Osteocyte (in vitro differentiated cells): ENCODE results near the gene BEND4. TPM values are rescaled to one million over a fixed set of nuclear protein-coding genes. Genes with fewer than 3 reads are reported as not detected.
"Not testable (repeated sequence)": the region's sequence is repeated elsewhere in the genome, so short reads cannot be mapped to it uniquely, and the experiment has no call there.

Source experiments
- DNase-seq: peaks from one replicate; pipeline ENCODE4 v3.0.0; 2021; ENCODE audit warnings: mixed read lengths; ENCODE audit not compliant: unreplicated experiment; ENCODE audit errors: extremely low spot score
- H3K27ac Mint-ChIP-seq: one replicate; pipeline ENCODE4 v1.8.0; 2021; ENCODE audit warnings: mild to moderate bottlenecking, mixed read lengths; ENCODE audit not compliant: unreplicated experiment
- H3K27me3 Mint-ChIP-seq: one replicate; pipeline ENCODE4 v1.8.0; 2021; ENCODE audit warnings: mixed read lengths; ENCODE audit not compliant: unreplicated experiment
- H3K36me3 Mint-ChIP-seq: one replicate; pipeline ENCODE4 v1.8.0; 2021; ENCODE audit warnings: mixed read lengths; ENCODE audit not compliant: unreplicated experiment
- H3K4me1 Mint-ChIP-seq: one replicate; pipeline ENCODE4 v1.8.0; 2021; ENCODE audit warnings: mixed read lengths; ENCODE audit not compliant: unreplicated experiment
- H3K4me3 Mint-ChIP-seq: one replicate; pipeline ENCODE4 v1.8.0; 2021; ENCODE audit warnings: mild to moderate bottlenecking, moderate library complexity, mixed read lengths; ENCODE audit not compliant: unreplicated experiment
- H3K9me3 Mint-ChIP-seq: one replicate; pipeline ENCODE4 v1.8.0; 2021; ENCODE audit warnings: mixed read lengths; ENCODE audit not compliant: unreplicated experiment
- long read RNA-seq: library from polyadenylated mRNA; unstranded; transcript quantifications from one replicate; pipeline ENCODE4 v2.0.0, GENCODE V29; 2021
- total RNA-seq: library from RNA; stranded (reverse); gene quantifications from 2 replicates; pipeline ENCODE4 v1.2.1, GENCODE V29; 2021
- TF ChIP-seq, protein P1 (sequence below): fragments of 200-600 bp; sonication (generic); IDR thresholded peaks from 2 replicates; pipeline ENCODE4 v1.5.0; 2021; ENCODE audit warnings: antibody characterized with exemption, mild to moderate bottlenecking, moderate library complexity

The BEND4 gene
- total RNA-seq, result not detected in 2 replicates
- long read RNA-seq, result 0 reads

DNA sequence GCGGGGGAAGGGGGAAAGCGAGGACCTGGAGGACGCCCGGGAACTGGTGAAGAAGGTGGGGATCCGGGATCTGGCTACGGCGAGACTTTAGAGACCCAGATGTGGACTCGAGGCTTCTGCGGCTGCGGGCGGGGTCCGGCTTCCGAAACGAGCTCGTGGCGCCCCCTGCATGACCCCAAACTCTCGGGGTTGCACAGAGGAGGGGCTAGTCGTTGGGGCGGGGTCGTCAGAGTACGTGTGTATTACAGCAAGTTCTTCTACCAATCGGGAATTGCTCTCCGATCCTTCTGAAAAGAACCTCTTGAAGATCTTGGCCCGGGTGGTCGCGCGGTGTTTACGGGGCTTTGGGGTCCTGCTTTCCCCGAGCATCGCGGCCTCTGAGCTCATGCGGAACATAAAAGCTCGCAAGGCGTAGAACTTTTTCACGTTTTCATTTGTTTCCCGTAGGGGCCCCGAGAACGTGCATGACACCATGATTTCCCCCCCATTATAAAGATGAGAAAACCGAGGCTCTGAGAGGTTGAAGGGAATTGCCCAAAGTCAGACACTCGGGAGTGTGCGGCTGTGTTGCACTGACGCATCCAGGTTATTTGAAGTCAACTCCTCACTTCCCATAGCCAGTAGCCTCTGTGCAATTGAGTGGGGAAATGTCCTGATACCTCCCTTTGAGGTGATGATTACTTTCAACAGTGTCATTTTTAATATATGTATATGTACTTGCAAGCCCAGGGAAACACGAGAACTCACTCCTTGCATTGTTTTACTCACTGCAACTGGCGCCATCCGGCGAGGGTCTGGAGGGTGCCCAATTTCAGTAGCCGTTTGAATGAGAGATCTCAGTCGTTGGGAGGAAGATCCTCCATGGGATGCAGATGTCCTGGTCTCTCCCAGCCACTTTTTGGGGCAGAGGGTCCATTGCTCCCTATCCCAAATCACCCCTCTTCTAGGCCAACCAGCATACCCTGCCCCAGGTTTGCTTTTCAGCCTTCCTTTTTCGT is at the start of gene BEND4:
Gene BEND4 (minus strand): TSS at position 149 of the 998 bp plus-strand sequence. CDS start 512 bp downstream, outside the sequence.
- H3K27ac Mint-ChIP-seq, result no peak within 1 kb of the TSS
- H3K27me3 Mint-ChIP-seq, result peaks cover 70% of the 10 kb centered on the region

DNA sequence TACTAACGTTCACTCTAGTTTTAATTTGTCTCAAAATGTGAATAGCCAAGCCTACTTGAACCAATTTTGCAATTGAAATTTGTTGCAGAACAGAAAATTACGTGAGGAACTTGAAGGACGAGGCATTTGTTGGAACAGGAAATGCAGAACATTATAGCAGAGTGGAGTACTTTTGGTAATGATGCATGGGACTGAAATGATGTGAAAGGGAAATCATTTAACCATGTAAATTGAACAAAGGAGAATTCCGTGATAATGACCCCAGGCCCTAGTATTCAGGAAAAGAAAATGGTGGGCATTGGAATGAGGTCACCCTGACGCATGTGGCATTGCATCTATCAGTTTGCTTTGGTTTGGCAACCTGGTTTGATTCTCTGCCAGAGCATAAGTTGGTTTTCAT is 44.9 kb upstream of the BEND4 start:
- H3K36me3 Mint-ChIP-seq, result no peaks in the 10 kb centered on the region
- H3K9me3 Mint-ChIP-seq, result peaks cover 7% of the 10 kb centered on the region
- H3K4me3 Mint-ChIP-seq, result no peak overlapping the region
- TF ChIP-seq, protein P1, sequence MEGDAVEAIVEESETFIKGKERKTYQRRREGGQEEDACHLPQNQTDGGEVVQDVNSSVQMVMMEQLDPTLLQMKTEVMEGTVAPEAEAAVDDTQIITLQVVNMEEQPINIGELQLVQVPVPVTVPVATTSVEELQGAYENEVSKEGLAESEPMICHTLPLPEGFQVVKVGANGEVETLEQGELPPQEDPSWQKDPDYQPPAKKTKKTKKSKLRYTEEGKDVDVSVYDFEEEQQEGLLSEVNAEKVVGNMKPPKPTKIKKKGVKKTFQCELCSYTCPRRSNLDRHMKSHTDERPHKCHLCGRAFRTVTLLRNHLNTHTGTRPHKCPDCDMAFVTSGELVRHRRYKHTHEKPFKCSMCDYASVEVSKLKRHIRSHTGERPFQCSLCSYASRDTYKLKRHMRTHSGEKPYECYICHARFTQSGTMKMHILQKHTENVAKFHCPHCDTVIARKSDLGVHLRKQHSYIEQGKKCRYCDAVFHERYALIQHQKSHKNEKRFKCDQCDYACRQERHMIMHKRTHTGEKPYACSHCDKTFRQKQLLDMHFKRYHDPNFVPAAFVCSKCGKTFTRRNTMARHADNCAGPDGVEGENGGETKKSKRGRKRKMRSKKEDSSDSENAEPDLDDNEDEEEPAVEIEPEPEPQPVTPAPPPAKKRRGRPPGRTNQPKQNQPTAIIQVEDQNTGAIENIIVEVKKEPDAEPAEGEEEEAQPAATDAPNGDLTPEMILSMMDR, result no peak
- no peak for DNase-seq
- H3K4me1 Mint-ChIP-seq, result no peaks in the 10 kb centered on the region
- no peak overlapping the region for H3K27ac Mint-ChIP-seq
- H3K27me3 Mint-ChIP-seq, result no peaks in the 10 kb centered on the region

More for the DNA sequence above, at the start of gene BEND4:
- H3K4me1 Mint-ChIP-seq, result peaks cover 16% of the 10 kb centered on the region
- TF ChIP-seq, protein P1, result no peak
- H3K4me3 Mint-ChIP-seq, result peak within 1 kb of the TSS; percentile 60
- no peak for DNase-seq
- H3K36me3 Mint-ChIP-seq, result no peaks in the 10 kb centered on the region
- no peaks in the 10 kb centered on the region for H3K9me3 Mint-ChIP-seq

DNA sequence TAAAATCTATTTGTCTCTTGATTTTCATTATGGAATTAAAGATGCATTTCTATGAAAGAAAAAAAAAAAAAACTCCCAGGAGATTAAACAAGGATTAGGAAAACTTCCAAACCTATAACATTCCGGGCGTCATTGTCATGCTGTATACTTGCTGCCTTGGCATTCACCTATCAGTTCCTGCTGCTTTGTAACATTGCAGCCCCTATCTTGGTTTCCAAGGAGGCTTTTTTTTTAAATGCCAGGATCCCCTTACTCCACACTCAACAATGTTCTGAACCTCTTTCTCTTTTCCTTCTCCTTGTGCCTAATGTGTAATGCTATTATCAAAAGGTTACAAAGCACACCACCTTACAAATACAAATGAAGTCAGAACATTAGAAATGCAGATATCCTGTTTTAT is 20.5 kb upstream of the BEND4 start:
- Mint-ChIP-seq H3K27ac (no peak overlapping the region), H3K4me1 (no peaks in the 10 kb centered on the region), H3K9me3 (peaks cover 14% of the 10 kb centered on the region), H3K4me3 (no peak overlapping the region), H3K36me3 (no peaks in the 10 kb centered on the region), H3K27me3 (peaks cover 4% of the 10 kb centered on the region)
- no peak for DNase-seq
- TF ChIP-seq, protein P1, result no peak

DNA sequence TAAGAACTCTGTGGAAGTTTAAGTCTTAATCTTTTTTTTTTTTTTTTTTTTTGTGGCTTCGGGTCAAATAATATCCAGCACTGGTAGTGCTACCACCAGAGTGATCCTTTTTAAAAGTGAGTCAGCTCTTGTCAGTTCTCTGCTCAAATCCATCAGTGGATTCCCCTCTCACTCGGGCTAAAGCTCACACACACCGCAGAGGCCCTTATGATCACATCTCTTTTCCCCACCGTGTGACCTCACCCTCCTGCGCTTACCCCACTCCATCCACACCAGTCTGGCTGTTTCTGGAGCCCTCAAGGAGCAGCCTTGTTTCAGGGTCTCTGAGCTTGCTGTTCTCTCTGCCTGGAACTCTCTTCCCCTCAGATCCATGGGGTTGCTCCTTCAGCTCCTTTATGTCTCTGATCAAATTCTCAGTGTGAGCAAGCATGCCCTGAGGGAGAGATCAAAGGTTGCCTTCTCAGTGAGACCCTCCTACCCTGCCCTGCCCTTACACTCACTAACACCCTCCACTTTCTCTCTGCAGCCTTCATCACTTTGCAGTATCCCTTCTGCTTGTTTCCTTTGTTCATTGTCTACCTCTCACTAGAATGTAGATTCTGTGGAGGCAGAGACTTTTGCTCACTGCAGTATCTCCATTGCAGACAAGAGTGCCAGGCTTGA is 19.8 kb upstream of the BEND4 start:
- Mint-ChIP-seq H3K4me3 (no peak overlapping the region), H3K36me3 (no peaks in the 10 kb centered on the region), H3K27ac (no peak overlapping the region), H3K9me3 (peaks cover 8% of the 10 kb centered on the region), H3K4me1 (no peaks in the 10 kb centered on the region), H3K27me3 (peaks cover 4% of the 10 kb centered on the region)
- TF ChIP-seq, protein P1, result no peak
- DNase-seq, result no peak

DNA sequence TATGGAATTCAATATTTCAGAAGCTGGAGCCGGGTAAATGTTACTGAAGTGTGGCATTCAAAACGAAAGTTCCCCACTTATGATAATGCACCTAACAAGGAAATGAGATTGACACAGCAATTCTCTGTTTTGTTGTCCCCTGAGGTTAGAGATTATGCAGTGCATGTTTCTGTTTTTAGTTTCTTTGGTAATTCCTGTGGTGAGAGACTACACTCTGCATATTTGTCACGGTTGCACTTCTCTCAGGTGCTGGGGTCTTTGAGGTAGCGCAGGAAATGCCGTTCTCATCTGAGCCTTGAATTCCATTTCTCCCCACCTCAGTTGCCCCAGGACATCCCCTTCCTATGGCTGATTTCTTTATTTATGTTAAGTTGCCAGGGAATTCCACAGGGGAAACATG is 15.3 kb upstream of the BEND4 start:
- H3K36me3 Mint-ChIP-seq, result no peaks in the 10 kb centered on the region
- TF ChIP-seq, protein P1, result no peak

DNA sequence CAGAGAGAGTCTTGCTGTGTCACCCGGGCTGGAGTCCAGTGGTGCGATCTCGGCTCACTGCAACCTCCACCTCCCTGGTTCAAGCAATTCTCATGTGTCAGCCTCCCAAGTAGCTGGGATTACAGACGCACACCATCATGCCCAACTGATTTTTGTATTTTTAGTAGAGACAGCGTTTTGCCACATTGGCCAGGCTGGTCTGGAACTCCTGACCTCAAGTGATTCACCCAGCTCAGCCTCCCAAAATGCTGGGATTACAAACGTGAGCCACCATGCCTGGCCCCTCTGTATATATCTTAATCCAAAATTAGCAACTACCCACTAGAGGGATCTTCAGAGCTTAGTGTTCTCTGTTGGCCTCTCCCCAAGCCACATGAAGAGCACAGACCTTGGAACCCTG is 13.7 kb upstream of the BEND4 start:
- not testable (repeated sequence) for H3K4me3 Mint-ChIP-seq, H3K27me3 Mint-ChIP-seq, H3K36me3 Mint-ChIP-seq, H3K4me1 Mint-ChIP-seq, DNase-seq, H3K27ac Mint-ChIP-seq
- H3K9me3 Mint-ChIP-seq, result peaks cover 10% of the 10 kb centered on the region

More for the DNA sequence above, 15.3 kb upstream of the BEND4 start:
- Mint-ChIP-seq H3K27me3 (no peaks in the 10 kb centered on the region), H3K27ac (no peak overlapping the region), H3K4me3 (no peak overlapping the region), H3K9me3 (peaks cover 10% of the 10 kb centered on the region), H3K4me1 (no peaks in the 10 kb centered on the region)
- DNase-seq, result no peak
